NCI-H226 (cell line): ENCODE results near the gene CHST8.

Source experiments
- DNase-seq: peaks from one replicate; pipeline ENCODE4 v3.0.0-alpha.2; 2015

Gene CHST8

GRCh38 chr19:33675501-33676124 is 53.9 kb downstream of the CHST8 start:
- no peak for DNase-seq

- no peak for DNase-seq
Measured at GRCh38 chr19:33676999-33677665, 55.4 kb downstream of the CHST8 start.

- no peak for DNase-seq
Measured at GRCh38 chr19:33677745-33678426, 56.1 kb downstream of the CHST8 start.

GRCh38 chr19:33678796-33679585 is 57.2 kb downstream of the CHST8 start:
- DNase-seq = no peak

- no peak for DNase-seq
Measured at GRCh38 chr19:33679696-33680095, 57.9 kb downstream of the CHST8 start.

GRCh38 chr19:33681081-33681680 is 59.4 kb downstream of the CHST8 start:
- no peak for DNase-seq

GRCh38 chr19:33683881-33684537 is 62.3 kb downstream of the CHST8 start:
- DNase-seq = no peak

GRCh38 chr19:33684538-33685232 is 62.9 kb downstream of the CHST8 start:
- no peak for DNase-seq

GRCh38 chr19:33685541-33685940 is 63.8 kb downstream of the CHST8 start:
- no peak for DNase-seq

- no peak for DNase-seq
Measured at GRCh38 chr19:33686262-33686661, 64.5 kb downstream of the CHST8 start.

GRCh38 chr19:33686687-33687480 is 65.1 kb downstream of the CHST8 start:
- DNase-seq = no peak

- no peak for DNase-seq
Measured at GRCh38 chr19:33687481-33688170, 65.9 kb downstream of the CHST8 start.

- DNase-seq = no peak
Measured at GRCh38 chr19:33688171-33688992, 66.6 kb downstream of the CHST8 start.

GRCh38 chr19:33689138-33689746 is 67.5 kb downstream of the CHST8 start:
- DNase-seq = no peak

GRCh38 chr19:33689868-33690267 is 68.1 kb downstream of the CHST8 start:
- no peak for DNase-seq

GRCh38 chr19:33690378-33691029 is 68.8 kb downstream of the CHST8 start:
- DNase-seq = no peak

- DNase-seq = no peak
Measured at GRCh38 chr19:33691030-33691427, 69.3 kb downstream of the CHST8 start.

- DNase-seq = no peak
Measured at GRCh38 chr19:33691736-33692135, 70.0 kb downstream of the CHST8 start.
